Transverse colon (tissue), 4 donors: ENCODE data around the gene MOB1B. TPM values are rescaled to one million over a fixed set of nuclear protein-coding genes. Genes with fewer than 3 reads are reported as not detected.
"Not testable (repeated sequence)": the region's sequence is repeated elsewhere in the genome, so short reads cannot be mapped to it uniquely, and the experiment has no call there.

Experiments
- DNase-seq: peaks from one replicate; pipeline ENCODE4 v3.0.0-alpha.2; 2019
- H3K27ac ChIP-seq, 4 donors: fragments of 200-600 bp; sonication (generic); 2 replicates each; pipeline ENCODE4 v1.5.1; 2016 to 2018; ENCODE audit warnings: inconsistent platforms in 4 of 4
- H3K27me3 ChIP-seq: fragments of 200-600 bp; sonication (generic); 2 replicates; pipeline ENCODE4 v1.5.1; 2017; ENCODE audit warnings: inconsistent platforms
- H3K36me3 ChIP-seq, 4 donors: fragments of 200-600 bp; sonication (generic); 2 replicates each; pipeline ENCODE4 v1.5.1; 2017 to 2019; ENCODE audit warnings: inconsistent platforms in 4 of 4
- H3K4me1 ChIP-seq, 4 donors: fragments of 200-600 bp; sonication (generic); 2 replicates each; pipeline ENCODE4 v1.5.1; 2017 to 2020; ENCODE audit warnings: inconsistent platforms in 4 of 4
- H3K4me3 ChIP-seq, 4 donors: fragments of 200-600 bp; sonication (generic); 1 replicate in 1 of 4; 2 replicates in 3 of 4; pipeline versions ENCODE4 v1.5.1 to v1.6.1; 2017 to 2019; ENCODE audit warnings: inconsistent platforms in 4 of 4
- H3K9me3 ChIP-seq, 2 donors: fragments of 200-600 bp; sonication (generic); 2 replicates each; pipeline ENCODE4 v1.5.1; 2017 to 2019; ENCODE audit warnings: inconsistent platforms in 2 of 2
- EP300 ChIP-seq: sonication (generic); formaldehyde crosslinking; IDR thresholded peaks from one replicate; pipeline ENCODE4 v1.6.1; 2017; ENCODE audit warnings: antibody characterized with exemption, low read depth
- POLR2A ChIP-seq: fragments of 450-650 bp; IDR thresholded peaks from one replicate; pipeline ENCODE4 v1.6.1; 2016; ENCODE audit warnings: antibody characterized with exemption, mild to moderate bottlenecking, moderate library complexity
- POLR2AphosphoS5 ChIP-seq, 3 donors: sonication (generic); formaldehyde crosslinking; IDR thresholded peaks; one replicate each; pipeline ENCODE4 v1.6.1; 2016; ENCODE audit warnings: antibody characterized with exemption in 3 of 3
- WGBS, 2 donors: methylation state at CpG; one replicate each; pipeline ENCODE4 v1.1.5; 2018; ENCODE audit warnings: low coverage in 1 of 2; 5-methylcytosine and 5-hydroxymethylcytosine counted together
- in situ Hi-C, 4 donors: fragments of 200-750 bp; cut with MboI; loops; one replicate each; pipeline versions ENCODE4 v1.15.0 to v1.15.1; 2017; ENCODE audit warnings: low sequenced_read_pairs in 3 of 4, low pct_ligation_motif_present in 1 of 4, low pct_unique_long_range_greater_than_20kb in 1 of 4
- intact Hi-C: fragments of 100-400 bp; cut with DNase I; formaldehyde crosslinking; loops from one replicate; pipeline ENCODE4 v1.15.1; 2023; ENCODE audit warnings: low total_unique reads
- total RNA-seq, 4 donors: library from RNA; depleted of rRNA; stranded (reverse); fragments of >200 nt; gene quantifications; one replicate each; pipeline ENCODE4 v1.1.0, GENCODE V29; 2016
- TF ChIP-seq, protein P1 (sequence below), 5 experiments: fragments of 200-600 bp in 3 of 5; fragments of 450-650 bp in 2 of 5; sonication (generic) in 3 of 5; IDR thresholded peaks; 1 replicate in 2 of 5; 2 replicates in 3 of 5; pipeline ENCODE4 v1.5.1; 2016 to 2017; ENCODE audit warnings: antibody characterized with exemption in 5 of 5, inconsistent platforms in 3 of 5, mild to moderate bottlenecking in 2 of 5, moderate library complexity in 1 of 5

MOB1B gene
- total RNA-seq, 4 donors from 2014 or later, result 6.7 to 15.4 (median 11.0) TPM

GRCh38 chr4:71009086-71009485, 106.9 kb downstream of the MOB1B start:
- Histone ChIP-seq H3K27me3 (no peaks in the 10 kb centered on the region), H3K4me3 (no peak overlapping the region), H3K36me3 (no peaks in the 10 kb centered on the region), H3K9me3 (no peaks in the 10 kb centered on the region), H3K27ac (no peak overlapping the region), H3K4me1 (peaks cover 0 to 11% (median 2%) of the 10 kb centered on the region in 4 donors)
- 76 to 80% methylated on average over 3 of the region's 3 CpGs for WGBS, 2 donors
- intact Hi-C loops, result no loop called here
- TF ChIP-seq, protein P1, sequence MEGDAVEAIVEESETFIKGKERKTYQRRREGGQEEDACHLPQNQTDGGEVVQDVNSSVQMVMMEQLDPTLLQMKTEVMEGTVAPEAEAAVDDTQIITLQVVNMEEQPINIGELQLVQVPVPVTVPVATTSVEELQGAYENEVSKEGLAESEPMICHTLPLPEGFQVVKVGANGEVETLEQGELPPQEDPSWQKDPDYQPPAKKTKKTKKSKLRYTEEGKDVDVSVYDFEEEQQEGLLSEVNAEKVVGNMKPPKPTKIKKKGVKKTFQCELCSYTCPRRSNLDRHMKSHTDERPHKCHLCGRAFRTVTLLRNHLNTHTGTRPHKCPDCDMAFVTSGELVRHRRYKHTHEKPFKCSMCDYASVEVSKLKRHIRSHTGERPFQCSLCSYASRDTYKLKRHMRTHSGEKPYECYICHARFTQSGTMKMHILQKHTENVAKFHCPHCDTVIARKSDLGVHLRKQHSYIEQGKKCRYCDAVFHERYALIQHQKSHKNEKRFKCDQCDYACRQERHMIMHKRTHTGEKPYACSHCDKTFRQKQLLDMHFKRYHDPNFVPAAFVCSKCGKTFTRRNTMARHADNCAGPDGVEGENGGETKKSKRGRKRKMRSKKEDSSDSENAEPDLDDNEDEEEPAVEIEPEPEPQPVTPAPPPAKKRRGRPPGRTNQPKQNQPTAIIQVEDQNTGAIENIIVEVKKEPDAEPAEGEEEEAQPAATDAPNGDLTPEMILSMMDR (IDR thresholded peaks at IDR 0.05), result no peak
- TF ChIP-seq POLR2A (no peak), POLR2AphosphoS5 (IDR thresholded peaks at IDR 0.05) (no peak), EP300 (no peak)
- in situ Hi-C loops, result loop anchor here in 2 of 4 donors (25.0 kb wide), 3 partner anchors 97 to 372 kb away; partner anchors contain the start of genes ENAM (in 1 of the 2), GRSF1 (in 1 of the 2) and MOB1B (in 1 of the 2)
- no peak for DNase-seq

DNA sequence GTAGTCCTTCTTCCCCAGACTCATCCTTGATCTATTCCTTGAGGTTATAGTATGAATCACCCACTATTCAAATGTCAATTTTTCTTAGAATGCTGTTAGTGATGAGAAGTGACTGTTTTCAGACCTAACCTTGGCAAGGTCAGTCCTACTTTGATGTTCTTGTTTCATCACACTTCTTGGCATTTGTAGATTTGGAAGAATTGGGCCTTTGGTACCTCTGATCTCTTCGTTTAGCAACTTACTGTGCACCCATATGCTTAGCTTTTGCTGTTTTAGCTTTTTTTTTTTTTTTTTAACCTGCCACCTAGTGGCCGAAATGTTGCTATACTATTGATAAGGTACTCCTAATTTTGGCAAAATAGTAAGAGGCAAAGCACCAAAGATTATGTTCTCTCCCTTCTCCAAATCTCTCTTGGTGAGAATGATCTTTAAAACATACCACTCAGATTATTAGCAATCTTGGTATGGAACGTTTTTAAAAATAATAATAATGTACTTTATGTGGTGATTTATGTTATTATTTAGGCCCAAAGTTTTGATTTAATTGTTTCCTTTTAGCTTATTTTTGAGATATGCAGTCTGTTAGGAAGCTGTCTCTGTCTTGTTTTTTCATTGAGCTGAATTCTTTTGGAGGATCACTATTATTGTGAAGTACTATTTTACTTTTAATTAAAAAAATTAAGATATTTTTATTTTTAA, 107.9 kb downstream of the MOB1B start:
- Histone ChIP-seq H3K4me3 (no peak overlapping the region), H3K27ac (no peak overlapping the region), H3K4me1 (peaks cover 0 to 9% (median 2%) of the 10 kb centered on the region in 4 donors), H3K27me3 (no peaks in the 10 kb centered on the region), H3K9me3 (no peaks in the 10 kb centered on the region), H3K36me3 (no peaks in the 10 kb centered on the region)
- in situ Hi-C loops, result loop anchor here in 2 of 4 donors (25.0 kb wide), 3 partner anchors 98 to 373 kb away; partner anchors contain the start of genes ENAM (in 1 of the 2), GRSF1 (in 1 of the 2) and MOB1B (in 1 of the 2)
- WGBS, 2 donors, result 0 to 4% methylated on average over 3 of the region's 3 CpGs
- intact Hi-C loops, result no loop called here
- DNase-seq, result no peak
- TF ChIP-seq, protein P1 (IDR thresholded peaks at IDR 0.05), result peak; percentile 57 to 73 (median 62)
- no peak for TF ChIP-seq EP300

DNA sequence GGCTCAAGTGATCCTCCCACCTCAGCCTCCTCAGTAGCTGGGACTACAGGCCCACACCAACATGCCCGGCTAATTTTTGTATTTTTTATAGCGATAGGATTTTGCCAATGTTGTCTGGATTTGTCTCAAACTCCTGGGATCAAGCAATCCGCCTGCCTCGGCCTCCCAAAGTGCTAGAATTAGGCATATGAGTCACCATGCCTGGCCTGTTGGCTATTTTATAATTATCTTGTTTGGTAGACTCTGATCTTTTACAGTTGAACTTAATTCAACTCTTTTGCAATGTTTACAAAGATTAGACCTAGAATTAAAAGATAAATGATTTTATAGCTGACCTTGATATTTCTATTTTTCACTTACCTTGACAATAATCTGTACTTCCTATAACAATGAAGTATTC, 109.3 kb downstream of the MOB1B start:
- TF ChIP-seq, protein P1 (IDR thresholded peaks at IDR 0.05), result no peak
- TF ChIP-seq POLR2A (no peak), POLR2AphosphoS5 (IDR thresholded peaks at IDR 0.05) (no peak), EP300 (no peak)
- no peaks in the 10 kb centered on the region for H3K36me3 ChIP-seq
- no peaks in the 10 kb centered on the region for H3K27me3 ChIP-seq
- intact Hi-C loops (no loop called here), in situ Hi-C loops (loop anchor here in 2 of 4 donors (25.0 kb wide), 3 partner anchors 99 to 374 kb away; partner anchors contain the start of genes ENAM (in 1 of the 2), GRSF1 (in 1 of the 2) and MOB1B (in 1 of the 2))
- peaks cover 0 to 4% (median 2%) of the 10 kb centered on the region in 4 donors for H3K4me1 ChIP-seq
- H3K27ac ChIP-seq, result no peak overlapping the region
- no peak for DNase-seq
- no peaks in the 10 kb centered on the region for H3K9me3 ChIP-seq
- H3K4me3 ChIP-seq, result no peak overlapping the region
- 93 to 100% methylated on average over 2 to 4 of the region's 4 CpGs for WGBS, 2 donors

DNA sequence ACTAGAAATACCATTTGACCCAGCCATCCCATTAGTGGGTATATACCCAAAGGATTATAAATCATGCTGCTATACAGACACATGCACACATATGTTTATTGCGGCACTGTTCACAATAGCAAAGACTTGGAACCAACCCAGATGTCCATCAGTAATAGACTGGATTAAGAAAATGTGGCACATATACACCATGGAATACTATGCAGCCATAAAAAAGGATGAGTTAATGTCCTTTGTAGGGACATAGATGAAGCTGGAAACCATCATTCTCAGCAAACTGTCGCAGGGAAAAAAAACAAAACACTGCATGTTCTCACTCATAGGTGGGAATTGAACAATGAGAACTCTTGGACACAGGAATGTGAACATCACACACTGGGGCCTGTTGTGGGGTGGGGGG, 115.2 kb downstream of the MOB1B start:
- H3K4me3 ChIP-seq, H3K36me3 ChIP-seq, H3K27ac ChIP-seq, H3K4me1 ChIP-seq, intact Hi-C loops, H3K9me3 ChIP-seq, DNase-seq, H3K27me3 ChIP-seq: not testable (repeated sequence)
- in situ Hi-C loops, result loop anchor here in 2 of 4 donors (25.0 kb wide), 3 partner anchors 105 to 380 kb away; partner anchors contain the start of genes ENAM (in 1 of the 2), GRSF1 (in 1 of the 2) and MOB1B (in 1 of the 2)
- 97 to 100% methylated on average over 2 of the region's 2 CpGs for WGBS, 2 donors
